Mononuclear cell (primary cell): ENCODE data around the gene HAUS7. TPM values are rescaled to one million over a fixed set of nuclear protein-coding genes. Genes with fewer than 3 reads are reported as not detected.
A peak's percentile ranks its signal among the peaks of the same experiment; 100 is the strongest.

ENCODE experiments used
- H3K27me3 ChIP-seq: 2 replicates; pipeline ENCODE4 v1.6.0; 2011; ENCODE audit warnings: low read length, control low read depth; ENCODE audit not compliant: insufficient read depth
- H3K4me1 ChIP-seq: 2 replicates; pipeline ENCODE4 v1.5.1; 2011; ENCODE audit warnings: mild to moderate bottlenecking, low read length, control low read depth; ENCODE audit not compliant: insufficient read depth
- H3K4me3 ChIP-seq: 2 replicates; pipeline ENCODE4 v1.5.1; 2011; ENCODE audit warnings: mild to moderate bottlenecking, low read length, moderate library complexity
- H3K9me3 ChIP-seq: 2 replicates; pipeline ENCODE4 v1.5.1; 2011; ENCODE audit warnings: low read depth, mild to moderate bottlenecking, control low read depth, low read length
- total RNA-seq: library from RNA; depleted of rRNA; stranded (reverse); fragments of >200 nt; gene quantifications from one replicate; pipeline ENCODE4 v1.2.3, GENCODE V29; 2012

HAUS7 gene
- total RNA-seq, result 11.8 TPM

DNA sequence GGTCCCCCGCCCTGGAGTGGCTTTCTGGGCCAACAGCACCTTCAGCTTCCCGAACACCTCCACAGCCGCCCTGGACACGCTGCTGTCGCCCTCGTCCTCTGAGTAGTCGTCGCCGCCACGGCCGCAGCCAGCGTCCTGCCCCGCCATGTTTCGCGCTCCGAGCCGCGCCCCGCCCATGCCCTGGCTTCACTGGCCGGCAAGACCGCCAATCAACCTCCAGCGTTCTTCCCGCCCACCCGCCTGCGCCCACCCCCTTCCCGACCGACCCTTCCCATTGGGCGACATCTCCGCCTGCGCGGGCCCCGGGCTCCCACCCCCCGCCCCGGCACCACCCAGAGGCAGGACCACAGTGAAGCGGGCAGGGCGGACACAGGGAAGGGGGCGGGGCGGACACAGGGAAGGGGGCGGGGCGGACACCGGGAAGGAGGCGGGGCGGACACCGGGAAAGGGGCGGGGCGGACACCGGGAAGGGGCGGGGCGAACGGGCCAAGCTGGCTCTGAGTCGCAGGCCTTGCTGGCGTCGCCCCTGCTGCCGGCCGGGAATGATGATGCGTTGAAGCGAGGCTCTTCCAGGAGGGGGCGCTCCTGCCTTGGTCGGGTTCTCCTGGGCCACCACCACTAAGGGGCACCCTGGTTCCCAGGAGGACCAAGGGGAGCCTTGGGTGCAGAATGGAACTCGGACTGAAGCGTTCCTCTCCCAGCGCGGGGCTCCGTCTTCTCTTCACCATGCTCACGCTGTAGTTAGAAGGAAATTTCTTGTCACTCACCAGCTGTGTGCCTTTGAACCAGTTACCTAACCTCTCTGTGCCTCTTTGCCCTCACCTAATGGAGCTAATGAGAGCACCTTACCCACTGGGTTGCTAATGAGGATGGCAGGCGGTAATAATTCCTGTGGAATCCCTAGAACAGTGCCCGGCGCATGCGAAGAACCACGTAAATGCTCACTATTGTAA is at the start of gene HAUS7:
Gene HAUS7, minus strand, starts transcription at position 166 of the 953 bp plus-strand sequence. Its CDS starts 19 bp downstream, at position 147.
- peaks cover 14% of the 10 kb centered on the region for H3K4me1 ChIP-seq
- peak within 1 kb of the TSS; percentile 60 for H3K4me3 ChIP-seq
- H3K27me3 ChIP-seq, result no peaks in the 10 kb centered on the region
- no peaks in the 10 kb centered on the region for H3K9me3 ChIP-seq

- Histone ChIP-seq H3K27me3 (peaks cover 4% of the 10 kb centered on the region), H3K4me3 (no peak overlapping the region), H3K9me3 (no peaks in the 10 kb centered on the region), H3K4me1 (no peaks in the 10 kb centered on the region)
Measured at GRCh38 chrX:153519569-153520286, 49.4 kb upstream of the HAUS7 start.

- no peak overlapping the region for H3K4me3 ChIP-seq
- no peaks in the 10 kb centered on the region for H3K9me3 ChIP-seq
- peaks cover 4% of the 10 kb centered on the region for H3K27me3 ChIP-seq
- no peaks in the 10 kb centered on the region for H3K4me1 ChIP-seq
Measured at GRCh38 chrX:153517946-153518834, 47.8 kb upstream of the HAUS7 start.

DNA sequence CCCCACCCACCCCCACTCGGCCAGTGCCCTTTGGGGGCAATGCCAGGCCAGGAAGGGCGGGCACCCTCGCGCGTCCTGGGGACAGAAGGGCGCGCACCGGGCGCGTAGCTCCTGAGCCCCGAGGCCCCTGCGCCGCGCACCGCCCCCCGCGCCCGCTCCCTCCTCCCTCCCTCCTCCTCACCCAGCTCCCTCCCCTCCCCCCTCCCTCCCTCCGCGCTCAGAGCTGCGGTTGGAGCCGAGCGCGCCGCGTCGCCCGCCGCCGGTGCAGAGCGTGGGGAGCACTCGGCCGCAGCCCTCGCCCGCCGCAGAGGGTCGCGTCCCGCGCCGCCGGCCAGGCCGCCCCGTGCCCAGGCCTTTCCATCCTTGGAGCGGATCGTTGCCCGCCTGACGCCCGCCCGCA is 47.0 kb upstream of the HAUS7 start, which contains the start of gene ATP2B3:
Gene ATP2B3, plus strand, starts transcription at position 220 of the 400 bp plus-strand sequence. CDS start 18,606 bp downstream, outside the sequence.
- H3K9me3 ChIP-seq, result no peaks in the 10 kb centered on the region
- H3K4me3 ChIP-seq, result no peak within 1 kb of the TSS
- peaks cover 4% of the 10 kb centered on the region for H3K27me3 ChIP-seq
- H3K4me1 ChIP-seq, result no peaks in the 10 kb centered on the region

- peaks cover 4% of the 10 kb centered on the region for H3K27me3 ChIP-seq
- no peaks in the 10 kb centered on the region for H3K4me1 ChIP-seq
- no peaks in the 10 kb centered on the region for H3K9me3 ChIP-seq
- no peak overlapping the region for H3K4me3 ChIP-seq
Measured at GRCh38 chrX:153516073-153516472, 45.7 kb upstream of the HAUS7 start.

- H3K9me3 ChIP-seq, result no peaks in the 10 kb centered on the region
- H3K4me3 ChIP-seq, result no peak overlapping the region
- no peaks in the 10 kb centered on the region for H3K4me1 ChIP-seq
- peaks cover 4% of the 10 kb centered on the region for H3K27me3 ChIP-seq
Measured at GRCh38 chrX:153515435-153515834, 45.1 kb upstream of the HAUS7 start.

- H3K9me3 ChIP-seq, result no peaks in the 10 kb centered on the region
- H3K4me3 ChIP-seq, result no peak overlapping the region
- no peaks in the 10 kb centered on the region for H3K4me1 ChIP-seq
- peaks cover 4% of the 10 kb centered on the region for H3K27me3 ChIP-seq
Measured at GRCh38 chrX:153514259-153514658, 43.9 kb upstream of the HAUS7 start.

GRCh38 chrX:153513265-153513664 is 42.9 kb upstream of the HAUS7 start:
- Histone ChIP-seq H3K4me3 (no peak overlapping the region), H3K4me1 (no peaks in the 10 kb centered on the region), H3K27me3 (no peaks in the 10 kb centered on the region), H3K9me3 (no peaks in the 10 kb centered on the region)

DNA sequence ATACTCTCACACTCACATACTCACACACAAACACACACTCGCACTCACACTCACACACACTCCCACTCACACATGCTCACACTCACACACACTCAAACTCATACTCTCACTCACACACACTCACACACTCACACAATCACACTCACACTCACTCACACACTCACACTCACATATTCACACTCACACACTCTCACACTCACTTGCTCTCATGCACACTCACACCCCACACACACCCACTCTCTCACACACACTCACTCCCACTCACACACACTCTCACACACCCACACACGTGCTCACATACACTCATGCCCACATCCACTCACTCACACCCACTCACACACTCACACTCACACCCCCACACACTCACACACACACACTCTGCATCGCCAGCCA is 42.1 kb upstream of the HAUS7 start:
- Histone ChIP-seq H3K4me1 (no peaks in the 10 kb centered on the region), H3K4me3 (no peak overlapping the region), H3K9me3 (no peaks in the 10 kb centered on the region)

GRCh38 chrX:153511784-153512500 is 41.6 kb upstream of the HAUS7 start:
- Histone ChIP-seq H3K4me1 (no peaks in the 10 kb centered on the region), H3K9me3 (no peaks in the 10 kb centered on the region), H3K4me3 (no peak overlapping the region), H3K27me3 (no peaks in the 10 kb centered on the region)

More for the DNA sequence above, 42.1 kb upstream of the HAUS7 start:
- no peaks in the 10 kb centered on the region for H3K27me3 ChIP-seq

DNA sequence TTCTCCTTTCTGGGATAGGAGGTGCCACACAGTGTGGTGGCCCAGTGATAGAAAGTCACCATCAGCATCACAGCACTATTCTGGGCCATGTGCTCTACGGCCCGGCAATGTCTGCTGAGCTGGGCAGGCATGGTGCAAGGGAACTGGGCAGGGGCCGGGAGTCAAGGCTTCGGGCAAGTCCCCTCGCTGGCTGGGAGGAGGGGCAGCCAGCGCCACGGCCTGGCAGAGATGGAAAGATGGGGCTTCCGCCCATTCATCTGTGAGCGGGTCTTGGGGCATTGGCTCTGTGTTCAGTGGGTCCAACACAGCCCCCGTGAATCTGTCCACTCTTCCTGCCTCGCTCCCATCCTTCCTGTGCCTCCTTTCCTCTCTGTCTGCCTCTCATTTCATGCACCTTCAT is 40.0 kb upstream of the HAUS7 start:
- Histone ChIP-seq H3K27me3 (no peaks in the 10 kb centered on the region), H3K9me3 (no peaks in the 10 kb centered on the region), H3K4me3 (no peak overlapping the region), H3K4me1 (no peaks in the 10 kb centered on the region)

DNA sequence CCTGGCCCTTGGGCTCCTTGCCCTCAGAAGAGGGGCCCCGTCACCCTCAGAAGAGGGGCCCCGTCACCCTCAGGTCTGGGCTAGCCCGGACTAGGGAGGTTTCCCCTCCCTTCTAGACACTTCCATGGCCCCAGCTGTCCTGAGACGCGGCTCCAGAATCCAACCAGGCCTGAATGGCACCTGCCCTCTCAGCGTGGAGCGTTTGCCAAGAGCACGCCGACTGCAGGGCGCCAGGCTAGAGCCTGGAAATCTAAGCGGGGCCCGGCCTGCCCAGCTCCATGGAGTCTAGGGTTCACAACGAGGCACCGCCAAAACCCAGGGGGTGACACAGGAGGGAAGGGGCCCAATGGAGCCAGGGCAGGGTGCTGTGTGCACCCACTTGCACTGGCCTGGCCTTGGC is 39.2 kb upstream of the HAUS7 start:
- Histone ChIP-seq H3K4me1 (no peaks in the 10 kb centered on the region), H3K9me3 (no peaks in the 10 kb centered on the region), H3K27me3 (no peaks in the 10 kb centered on the region), H3K4me3 (no peak overlapping the region)

- no peaks in the 10 kb centered on the region for H3K9me3 ChIP-seq
- no peaks in the 10 kb centered on the region for H3K4me1 ChIP-seq
- H3K4me3 ChIP-seq, result no peak overlapping the region
- no peaks in the 10 kb centered on the region for H3K27me3 ChIP-seq
Measured at GRCh38 chrX:153507484-153508178, 37.3 kb upstream of the HAUS7 start.

- H3K9me3 ChIP-seq, result no peaks in the 10 kb centered on the region
- H3K27me3 ChIP-seq, result no peaks in the 10 kb centered on the region
- no peak overlapping the region for H3K4me3 ChIP-seq
- no peaks in the 10 kb centered on the region for H3K4me1 ChIP-seq
Measured at GRCh38 chrX:153505361-153505760, 35.0 kb upstream of the HAUS7 start.
